ENCODE results near the gene PRUNE2. TPM values are rescaled to one million over a fixed set of nuclear protein-coding genes. Genes with fewer than 3 reads are reported as not detected.

The PRUNE2 gene
- total RNA-seq, 1 donor from 2014 or later, result 3.3 TPM

DNA sequence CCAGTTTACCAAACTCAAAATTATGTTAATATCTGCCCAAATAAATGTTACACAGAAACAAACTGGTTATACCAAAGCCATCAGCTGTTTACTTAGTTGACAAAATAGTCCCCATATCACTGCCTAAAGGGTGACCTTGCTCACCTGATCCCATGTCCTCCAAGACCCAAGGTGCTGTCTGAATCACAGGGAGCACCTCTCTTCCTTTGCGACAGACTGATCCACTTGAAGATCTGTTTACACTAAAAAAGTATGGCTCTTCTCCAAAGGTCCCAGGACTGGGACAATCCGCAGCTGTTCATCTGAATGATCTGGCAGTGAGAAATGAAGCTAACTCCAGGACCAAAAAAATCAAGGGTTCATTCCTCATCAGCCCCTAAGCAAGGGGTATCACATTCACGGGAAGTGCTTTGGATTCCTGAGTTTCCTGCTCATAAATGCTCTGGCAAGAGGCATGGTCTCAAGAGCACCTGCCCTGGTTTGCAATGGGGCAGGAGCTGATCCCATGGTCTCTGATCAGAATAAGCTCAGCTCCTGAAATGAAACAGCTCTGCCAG is 5.0 kb downstream of the PRUNE2 start:
- H3K9me3 Mint-ChIP-seq, result no peaks in the 10 kb centered on the region
- H3K4me1 Mint-ChIP-seq (ENCODE audit: unreplicated experiment), result peaks cover 7% of the 10 kb centered on the region
- no peak overlapping the region for H3K4me3 Mint-ChIP-seq
- no peaks in the 10 kb centered on the region for H3K36me3 Mint-ChIP-seq
- no peak for DNase-seq (ENCODE audit: extremely low spot score, unreplicated experiment)
- peaks cover 90% of the 10 kb centered on the region for H3K27me3 Mint-ChIP-seq
- TF ChIP-seq, protein P1, sequence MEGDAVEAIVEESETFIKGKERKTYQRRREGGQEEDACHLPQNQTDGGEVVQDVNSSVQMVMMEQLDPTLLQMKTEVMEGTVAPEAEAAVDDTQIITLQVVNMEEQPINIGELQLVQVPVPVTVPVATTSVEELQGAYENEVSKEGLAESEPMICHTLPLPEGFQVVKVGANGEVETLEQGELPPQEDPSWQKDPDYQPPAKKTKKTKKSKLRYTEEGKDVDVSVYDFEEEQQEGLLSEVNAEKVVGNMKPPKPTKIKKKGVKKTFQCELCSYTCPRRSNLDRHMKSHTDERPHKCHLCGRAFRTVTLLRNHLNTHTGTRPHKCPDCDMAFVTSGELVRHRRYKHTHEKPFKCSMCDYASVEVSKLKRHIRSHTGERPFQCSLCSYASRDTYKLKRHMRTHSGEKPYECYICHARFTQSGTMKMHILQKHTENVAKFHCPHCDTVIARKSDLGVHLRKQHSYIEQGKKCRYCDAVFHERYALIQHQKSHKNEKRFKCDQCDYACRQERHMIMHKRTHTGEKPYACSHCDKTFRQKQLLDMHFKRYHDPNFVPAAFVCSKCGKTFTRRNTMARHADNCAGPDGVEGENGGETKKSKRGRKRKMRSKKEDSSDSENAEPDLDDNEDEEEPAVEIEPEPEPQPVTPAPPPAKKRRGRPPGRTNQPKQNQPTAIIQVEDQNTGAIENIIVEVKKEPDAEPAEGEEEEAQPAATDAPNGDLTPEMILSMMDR (conservative IDR thresholded peaks at IDR 0.05), result no peak
- H3K27ac Mint-ChIP-seq, result no peak overlapping the region

GRCh38 chr9:76898786-76899185 is 7.1 kb downstream of the PRUNE2 start:
- TF ChIP-seq, protein P1 (conservative IDR thresholded peaks at IDR 0.05), result no peak
- DNase-seq (ENCODE audit: extremely low spot score, unreplicated experiment), result no peak
- H3K4me1 Mint-ChIP-seq (ENCODE audit: unreplicated experiment), result no peaks in the 10 kb centered on the region
- H3K9me3 Mint-ChIP-seq, result no peaks in the 10 kb centered on the region
- H3K36me3 Mint-ChIP-seq, result no peaks in the 10 kb centered on the region
- H3K27me3 Mint-ChIP-seq, result peaks cover 78% of the 10 kb centered on the region
- H3K27ac Mint-ChIP-seq, result no peak overlapping the region
- no peak overlapping the region for H3K4me3 Mint-ChIP-seq

- Mint-ChIP-seq H3K4me3 (no peak overlapping the region), H3K4me1 (ENCODE audit: unreplicated experiment) (no peaks in the 10 kb centered on the region), H3K9me3 (no peaks in the 10 kb centered on the region), H3K27ac (no peak overlapping the region), H3K27me3 (peaks cover 81% of the 10 kb centered on the region), H3K36me3 (no peaks in the 10 kb centered on the region)
- no peak for DNase-seq (ENCODE audit: extremely low spot score, unreplicated experiment)
- TF ChIP-seq, protein P1 (conservative IDR thresholded peaks at IDR 0.05), result no peak
These were observed 7.9 kb downstream of the PRUNE2 start for GRCh38 chr9:76897804-76898525.

DNA sequence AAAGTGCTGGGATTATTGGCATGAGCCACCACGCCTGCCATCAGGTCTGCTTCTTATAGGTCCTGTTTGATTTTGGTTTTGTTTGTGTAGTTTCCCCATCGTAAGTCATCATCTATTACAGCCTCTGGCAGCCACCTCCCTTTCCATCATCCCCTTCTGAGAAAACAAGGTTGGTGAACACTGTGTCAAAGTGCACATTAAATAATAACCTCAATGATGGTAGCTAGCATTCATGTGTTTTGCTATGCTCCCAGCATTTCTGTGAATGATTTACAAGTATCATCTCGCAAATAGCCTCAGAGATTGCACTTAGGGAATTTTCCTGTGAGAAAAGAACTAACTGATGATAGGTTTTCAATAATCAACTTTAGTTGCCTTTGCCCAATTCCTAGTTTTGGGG is 9.9 kb downstream of the PRUNE2 start:
- Mint-ChIP-seq H3K36me3 (no peaks in the 10 kb centered on the region), H3K4me1 (ENCODE audit: unreplicated experiment) (no peaks in the 10 kb centered on the region), H3K27me3 (peaks cover 68% of the 10 kb centered on the region), H3K4me3 (no peak overlapping the region), H3K9me3 (no peaks in the 10 kb centered on the region), H3K27ac (no peak overlapping the region)
- DNase-seq (ENCODE audit: extremely low spot score, unreplicated experiment), result no peak
- TF ChIP-seq, protein P1 (conservative IDR thresholded peaks at IDR 0.05), result no peak

DNA sequence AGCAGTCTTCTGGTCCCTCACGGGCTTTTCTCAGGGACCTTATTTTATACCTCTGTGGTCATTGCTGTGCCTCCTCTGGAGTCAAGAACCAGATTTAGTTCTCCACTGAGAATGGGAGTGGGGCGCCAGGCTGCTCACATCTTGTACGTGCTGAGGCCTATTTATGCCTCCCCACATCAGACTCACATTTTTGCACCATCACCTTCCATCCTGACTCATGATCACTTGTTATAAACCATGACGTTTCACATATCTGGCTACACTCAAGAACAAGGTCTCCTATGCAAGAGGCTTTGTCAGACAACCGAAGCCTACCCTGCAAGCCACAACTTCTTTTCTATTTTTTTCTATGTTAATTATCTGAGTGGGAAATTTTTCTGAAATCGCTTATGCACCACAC is 10.7 kb downstream of the PRUNE2 start:
- H3K4me3 Mint-ChIP-seq, result no peak overlapping the region
- no peaks in the 10 kb centered on the region for H3K4me1 Mint-ChIP-seq (ENCODE audit: unreplicated experiment)
- H3K36me3 Mint-ChIP-seq, result no peaks in the 10 kb centered on the region
- H3K9me3 Mint-ChIP-seq, result no peaks in the 10 kb centered on the region
- TF ChIP-seq, protein P1 (conservative IDR thresholded peaks at IDR 0.05), result no peak
- no peak for DNase-seq (ENCODE audit: extremely low spot score, unreplicated experiment)
- H3K27me3 Mint-ChIP-seq, result peaks cover 65% of the 10 kb centered on the region
- H3K27ac Mint-ChIP-seq, result no peak overlapping the region

Data from type B pancreatic cell (in vitro differentiated cells).